Measurements from ENCODE around the gene DPYD.

GRCh38 chr1:97923811-97924210 lies 3.0 kb upstream of the DPYD start:
- TF ChIP-seq SUZ12 (IDR thresholded peaks at IDR 0.05; ENCODE audit: extremely low read depth, insufficient read depth, insufficient read length) = no peak
- TF ChIP-seq ZNF274 (IDR thresholded peaks at IDR 0.05; ENCODE audit: low read depth, low read length) = no peak
